ENCODE results near the gene TSFM.

- TF ChIP-seq TOX (CRISPR knock-in tag; IDR thresholded peaks at IDR 0.05; ENCODE audit: borderline replicate concordance) (no peak), PATZ1 (CRISPR knock-in tag; IDR thresholded peaks at IDR 0.05; ENCODE audit: borderline replicate concordance) (no peak), ZFP3 (CRISPR knock-in tag; IDR thresholded peaks at IDR 0.05) (no peak), OSR1 (CRISPR knock-in tag; IDR thresholded peaks at IDR 0.05) (no peak), TSHZ2 (CRISPR knock-in tag; IDR thresholded peaks at IDR 0.05) (no peak)
Observed at GRCh38 chr12:57763881-57764661, 18.5 kb upstream of the TSFM start.

Measured in SK-N-SH treated with all-trans-retinoic acid at 6 μM for 48 hours (cell line).